Measurements from ENCODE around the gene SAMD9L.

Gene SAMD9L

GRCh38 chr7:93115796-93116195, 32.4 kb downstream of the SAMD9L start:
- H3K27ac ChIP-seq (ENCODE audit: low read length) = no peak overlapping the region
- no peaks in the 10 kb centered on the region for H3K4me1 ChIP-seq (ENCODE audit: insufficient read depth, low read length)
- no peaks in the 10 kb centered on the region for H3K36me3 ChIP-seq (ENCODE audit: insufficient read depth, low read depth, low read length)
- no peak overlapping the region for H3K9ac ChIP-seq (ENCODE audit: low read depth, low read length)
- no peaks in the 10 kb centered on the region for H3K9me3 ChIP-seq (ENCODE audit: insufficient read depth, low read depth, low read length)
- no peak overlapping the region for H3K4me3 ChIP-seq (ENCODE audit: low read length)
- no peaks in the 10 kb centered on the region for H3K27me3 ChIP-seq (ENCODE audit: insufficient read depth, low read length)

- Histone ChIP-seq H3K4me3 (ENCODE audit: low read length) (no peak overlapping the region), H3K27me3 (ENCODE audit: insufficient read depth, low read length) (peaks cover 14% of the 10 kb centered on the region; the same call in 1 of the 2 replicates), H3K9ac (ENCODE audit: low read depth, low read length) (no peak overlapping the region), H3K36me3 (ENCODE audit: insufficient read depth, low read depth, low read length) (no peaks in the 10 kb centered on the region), H3K9me3 (ENCODE audit: insufficient read depth, low read depth, low read length) (no peaks in the 10 kb centered on the region), H3K27ac (ENCODE audit: low read length) (no peak overlapping the region), H3K4me1 (ENCODE audit: insufficient read depth, low read length) (no peaks in the 10 kb centered on the region)
Observed at GRCh38 chr7:93108003-93108402, 40.2 kb downstream of the SAMD9L start.

- Histone ChIP-seq H3K4me1 (ENCODE audit: insufficient read depth, low read length) (no peaks in the 10 kb centered on the region), H3K4me3 (ENCODE audit: low read length) (no peak overlapping the region), H3K27ac (ENCODE audit: low read length) (no peak overlapping the region), H3K9me3 (ENCODE audit: insufficient read depth, low read depth, low read length) (no peaks in the 10 kb centered on the region), H3K9ac (ENCODE audit: low read depth, low read length) (no peak overlapping the region), H3K27me3 (ENCODE audit: insufficient read depth, low read length) (peaks cover 2% of the 10 kb centered on the region; the same call in 1 of the 2 replicates), H3K36me3 (ENCODE audit: insufficient read depth, low read depth, low read length) (no peaks in the 10 kb centered on the region)
Observed at GRCh38 chr7:93097388-93097787, 50.8 kb downstream of the SAMD9L start.

- no peaks in the 10 kb centered on the region for H3K9me3 ChIP-seq (ENCODE audit: insufficient read depth, low read depth, low read length)
- H3K27me3 ChIP-seq (ENCODE audit: insufficient read depth, low read length) = no peaks in the 10 kb centered on the region
- no peak overlapping the region for H3K27ac ChIP-seq (ENCODE audit: low read length)
- no peaks in the 10 kb centered on the region for H3K36me3 ChIP-seq (ENCODE audit: insufficient read depth, low read depth, low read length)
- H3K9ac ChIP-seq (ENCODE audit: low read depth, low read length) = no peak overlapping the region
- H3K4me1 ChIP-seq (ENCODE audit: insufficient read depth, low read length) = no peaks in the 10 kb centered on the region
- no peak overlapping the region for H3K4me3 ChIP-seq (ENCODE audit: low read length)
Observed at GRCh38 chr7:93092757-93093370, 55.3 kb downstream of the SAMD9L start.

Measured in iPS-20b (cell line).